Activated CD4-positive, alpha-beta T cell treated with anti-CD3 and anti-CD28 coated beads for 36 hours (primary cell): Measurements from ENCODE around the gene FBXL3. TPM values are rescaled to one million over a fixed set of nuclear protein-coding genes. Genes with fewer than 3 reads are reported as not detected.

Experiments used
- ATAC-seq: fragments of 200-7000 bp; cut with Tn5 transposase; one replicate; pipeline ENCODE4 v1.10.0; 2021; ENCODE audit warnings: mild to moderate bottlenecking, moderate library complexity
- CTCF ChIA-PET: fragments of 350-600 bp; sonication (Branson Sonifier 250); formaldehyde crosslinking; loops from one replicate; lab custom pipeline; 2021; ENCODE audit warnings: antibody characterized with exemption; lab: Charles Lee
- POLR2A ChIA-PET: fragments of 350-600 bp; sonication (Branson Sonifier 250); formaldehyde crosslinking; loops from one replicate; lab custom pipeline; 2021; ENCODE audit warnings: antibody characterized with exemption, inconsistent platforms; lab: Charles Lee
- DNase-seq: peaks from one replicate; pipeline ENCODE4 v3.0.0-alpha.2; 2020
- H3K27ac Mint-ChIP-seq: one replicate; pipeline ENCODE4 v1.8.0; 2021; ENCODE audit warnings: mixed read lengths
- H3K27me3 Mint-ChIP-seq: one replicate; pipeline ENCODE4 v1.8.0; 2021; ENCODE audit warnings: mixed read lengths
- H3K36me3 Mint-ChIP-seq: one replicate; pipeline ENCODE4 v1.8.0; 2021; ENCODE audit warnings: low read depth, mixed read lengths
- H3K4me1 Mint-ChIP-seq: one replicate; pipeline ENCODE4 v1.8.0; 2021; ENCODE audit warnings: mixed read lengths
- H3K4me3 Mint-ChIP-seq: one replicate; pipeline ENCODE4 v1.8.0; 2021; ENCODE audit warnings: mild to moderate bottlenecking, moderate library complexity, mixed read lengths
- H3K9me3 Mint-ChIP-seq: one replicate; pipeline ENCODE4 v1.8.0; 2021; ENCODE audit warnings: low read depth, mixed read lengths
- intact Hi-C, 2 experiments: fragments of 100-400 bp; cut with DNase I in 1 of 2; cut with micrococcal nuclease in 1 of 2; formaldehyde crosslinking; loops; one replicate each; pipeline versions ENCODE4 v1.14.2 to v1.15.1; 2022 to 2024; cut with DNase I, micrococcal nuclease
- total RNA-seq, 2 experiments: library from RNA; stranded (reverse); gene quantifications; one replicate each; pipeline ENCODE4 v1.2.3, GENCODE V29; 2021

The FBXL3 gene
- total RNA-seq, 2 experiments from 2014 or later = 28.4 to 31.6 TPM

DNA sequence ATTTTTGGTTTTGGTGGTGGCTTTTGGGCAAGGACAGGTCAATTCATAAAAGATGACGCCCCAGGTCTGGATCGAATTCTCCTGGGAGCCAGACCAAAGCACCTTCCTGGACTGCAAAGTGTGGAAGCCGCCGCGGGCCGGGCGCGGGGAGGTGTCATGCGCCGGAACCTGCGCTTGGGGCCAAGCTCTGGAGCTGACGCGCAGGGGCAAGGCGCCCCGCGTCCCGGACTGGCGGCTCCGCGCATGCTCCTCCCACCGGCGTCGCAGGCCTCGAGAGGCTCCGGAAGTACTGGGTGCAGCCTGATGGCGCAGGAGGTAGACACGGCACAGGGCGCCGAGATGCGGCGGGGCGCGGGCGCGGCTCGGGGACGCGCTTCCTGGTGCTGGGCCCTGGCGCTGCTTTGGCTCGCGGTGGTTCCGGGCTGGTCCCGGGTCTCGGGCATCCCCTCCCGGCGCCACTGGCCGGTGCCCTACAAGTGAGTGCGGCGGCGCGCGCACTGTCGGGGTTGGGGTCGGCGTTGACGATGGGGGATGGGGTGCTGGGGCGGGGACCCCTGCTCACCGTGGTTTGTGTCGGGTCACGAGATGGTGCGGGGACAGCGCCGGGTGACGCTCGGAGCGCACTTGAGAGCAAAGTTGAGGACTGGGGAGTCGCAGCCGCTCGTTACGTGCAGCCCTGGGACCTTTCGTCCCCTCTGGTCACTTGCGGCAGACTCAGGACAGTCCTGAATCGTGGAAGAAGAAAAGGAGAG is 35.0 kb downstream of the FBXL3 start, which contains the start of gene CLN5:
Gene CLN5, plus strand, starts transcription at position 286 of the 752 bp plus-strand sequence. Its CDS starts 18 bp downstream, at position 304.
- Mint-ChIP-seq H3K9me3 (no peaks in the 10 kb centered on the region), H3K27ac (peak within 1 kb of the TSS; percentile 99), H3K4me1 (peaks cover 36% of the 10 kb centered on the region), H3K4me3 (peak within 1 kb of the TSS; percentile 97), H3K27me3 (peaks cover 3% of the 10 kb centered on the region), H3K36me3 (peaks cover 20% of the 10 kb centered on the region)
- POLR2A ChIA-PET = interaction anchor here (0.6 to 1.9 kb wide), 5 partner anchors 10 to 108 kb away, joined by 3 to 10 read pairs (median 4); partner anchors contain the start of gene FBXL3
- ATAC-seq (peak; percentile 93), DNase-seq (peak; percentile 97)
- intact Hi-C loops = loop anchor here (1.0 to 5.0 kb wide), 12 partner anchors 17 to 1665 kb away; partner anchors contain the start of genes FBXL3 (in 2 of the 2), KCTD12 (in 2 of the 2), MYCBP2 (in 2 of the 2) and SLAIN1 (in 2 of the 2)
- CTCF ChIA-PET = interaction anchor here (1.0 to 4.0 kb wide), 5 partner anchors 10 to 25 kb away, joined by 3 to 29 read pairs (median 11); no protein-coding TSS in a partner anchor

GRCh38 chr13:76991432-76991795 is 35.5 kb downstream of the FBXL3 start:
- H3K27me3 Mint-ChIP-seq = peaks cover 4% of the 10 kb centered on the region
- H3K36me3 Mint-ChIP-seq = peaks cover 17% of the 10 kb centered on the region
- POLR2A ChIA-PET = interaction anchor here (1.2 to 1.5 kb wide), 2 partner anchors 35 to 107 kb away, joined by 4 read pairs; partner anchors contain the start of gene FBXL3
- peaks cover 32% of the 10 kb centered on the region for H3K4me1 Mint-ChIP-seq
- CTCF ChIA-PET = interaction anchor here (1.0 to 2.0 kb wide), 2 partner anchors 10 kb away, joined by 11 to 14 read pairs; no protein-coding TSS in a partner anchor
- no peaks in the 10 kb centered on the region for H3K9me3 Mint-ChIP-seq
- peak overlapping the region; percentile 97 for H3K4me3 Mint-ChIP-seq
- ATAC-seq (peak; percentile 79), DNase-seq (peak; percentile 86)
- H3K27ac Mint-ChIP-seq = peak overlapping the region; percentile 99
- intact Hi-C loops = loop anchor here (1.0 to 5.0 kb wide), 10 partner anchors 18 to 1664 kb away; partner anchors contain the start of genes KCTD12 (in 2 of the 2), SLAIN1 (in 2 of the 2), COMMD6 (in 1 of the 2) and FBXL3 (in 1 of the 2)

- Mint-ChIP-seq H3K9me3 (no peaks in the 10 kb centered on the region), H3K27ac (no peak overlapping the region), H3K27me3 (peaks cover 27% of the 10 kb centered on the region), H3K36me3 (no peaks in the 10 kb centered on the region), H3K4me1 (peaks cover 2% of the 10 kb centered on the region), H3K4me3 (no peak overlapping the region)
- ChIA-PET CTCF (no interaction called here), POLR2A (no interaction called here)
- ATAC-seq (no peak), DNase-seq (no peak)
- intact Hi-C loops = loop anchor here (5.0 to 10.0 kb wide), 4 partner anchors 159 to 1111 kb away; no protein-coding TSS in a partner anchor
These were observed 43.3 kb downstream of the FBXL3 start for GRCh38 chr13:76983676-76984075.

- no peak for ATAC-seq
- Mint-ChIP-seq H3K27ac (no peak overlapping the region), H3K27me3 (peaks cover 24% of the 10 kb centered on the region), H3K4me3 (no peak overlapping the region), H3K4me1 (peaks cover 2% of the 10 kb centered on the region), H3K9me3 (no peaks in the 10 kb centered on the region), H3K36me3 (no peaks in the 10 kb centered on the region)
- ChIA-PET CTCF (interaction anchor here (0.7 to 3.4 kb wide), 4 partner anchors 10 to 1189 kb away, joined by 3 to 13 read pairs (median 7); partner anchors contain the start of gene CLN5), POLR2A (no interaction called here)
- no peak for DNase-seq
- intact Hi-C loops = loop anchor here (5.0 to 10.0 kb wide), 4 partner anchors 157 to 1110 kb away; no protein-coding TSS in a partner anchor
These were observed 44.9 kb downstream of the FBXL3 start for GRCh38 chr13:76982061-76982460.

GRCh38 chr13:76980075-76980718 is 46.8 kb downstream of the FBXL3 start:
- Mint-ChIP-seq H3K36me3 (no peaks in the 10 kb centered on the region), H3K27me3 (peaks cover 20% of the 10 kb centered on the region), H3K4me3 (peak overlapping the region; percentile 51), H3K9me3 (no peaks in the 10 kb centered on the region), H3K27ac (no peak overlapping the region), H3K4me1 (peaks cover 7% of the 10 kb centered on the region)
- intact Hi-C loops = loop anchor here (5.0 to 10.0 kb wide), 4 partner anchors 155 to 1108 kb away; no protein-coding TSS in a partner anchor
- peak; percentile 100 for ATAC-seq
- POLR2A ChIA-PET = no interaction called here
- CTCF ChIA-PET = interaction anchor here (0.6 to 3.4 kb wide), 27 partner anchors 9 to 536 kb away, joined by 3 to 18 read pairs (median 4); partner anchors contain the start of gene CLN5
- peak; percentile 93 for DNase-seq

DNA sequence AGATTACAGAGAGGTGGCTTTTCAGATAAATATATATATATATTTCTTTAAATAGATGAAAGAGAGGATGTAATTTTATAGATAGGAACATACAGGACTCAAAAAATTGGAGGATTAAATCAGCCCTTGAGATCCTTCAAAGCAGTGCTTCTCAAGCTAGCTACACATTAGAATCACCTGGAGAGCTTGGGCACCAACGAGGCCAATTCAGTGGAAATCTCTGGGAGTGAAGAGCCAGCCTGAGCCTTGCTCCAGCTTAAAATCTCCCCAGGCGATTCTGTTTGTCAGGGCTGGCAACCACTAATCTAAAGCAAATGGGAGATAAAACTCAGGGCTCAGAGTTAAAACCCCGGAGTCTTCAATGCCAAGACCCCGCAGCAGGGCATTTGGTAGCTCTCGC is 50.0 kb downstream of the FBXL3 start:
- Mint-ChIP-seq H3K36me3 (no peaks in the 10 kb centered on the region), H3K27me3 (peaks cover 17% of the 10 kb centered on the region), H3K9me3 (no peaks in the 10 kb centered on the region), H3K4me3 (no peak overlapping the region), H3K27ac (no peak overlapping the region), H3K4me1 (peaks cover 12% of the 10 kb centered on the region)
- ATAC-seq (no peak), DNase-seq (no peak)
- intact Hi-C loops = no loop called here
- POLR2A ChIA-PET = no interaction called here
- CTCF ChIA-PET = interaction anchor here (0.8 to 1.3 kb wide), 5 partner anchors 9 to 74 kb away, joined by 3 to 5 read pairs (median 4); no protein-coding TSS in a partner anchor

GRCh38 chr13:76976490-76976889 is 50.5 kb downstream of the FBXL3 start:
- POLR2A ChIA-PET = no interaction called here
- ATAC-seq = no peak
- intact Hi-C loops = no loop called here
- Mint-ChIP-seq H3K36me3 (no peaks in the 10 kb centered on the region), H3K4me1 (peaks cover 12% of the 10 kb centered on the region), H3K27me3 (peaks cover 15% of the 10 kb centered on the region), H3K4me3 (no peak overlapping the region), H3K9me3 (no peaks in the 10 kb centered on the region), H3K27ac (no peak overlapping the region)
- CTCF ChIA-PET = interaction anchor here (0.8 to 1.3 kb wide), 5 partner anchors 9 to 74 kb away, joined by 3 to 5 read pairs (median 4); no protein-coding TSS in a partner anchor
- DNase-seq = no peak

GRCh38 chr13:76975863-76976262 is 51.1 kb downstream of the FBXL3 start:
- H3K4me1 Mint-ChIP-seq = peaks cover 12% of the 10 kb centered on the region
- H3K27ac Mint-ChIP-seq = no peak overlapping the region
- DNase-seq = no peak
- H3K9me3 Mint-ChIP-seq = no peaks in the 10 kb centered on the region
- ATAC-seq = no peak
- ChIA-PET CTCF (interaction anchor here (1.0 to 1.3 kb wide), 3 partner anchors 10 to 21 kb away, joined by 3 to 4 read pairs (median 3); no protein-coding TSS in a partner anchor), POLR2A (no interaction called here)
- peaks cover 11% of the 10 kb centered on the region for H3K27me3 Mint-ChIP-seq
- H3K36me3 Mint-ChIP-seq = no peaks in the 10 kb centered on the region
- intact Hi-C loops = no loop called here
- H3K4me3 Mint-ChIP-seq = no peak overlapping the region

GRCh38 chr13:76974618-76974975 is 52.4 kb downstream of the FBXL3 start:
- Mint-ChIP-seq H3K36me3 (no peaks in the 10 kb centered on the region), H3K4me1 (peaks cover 11% of the 10 kb centered on the region), H3K9me3 (no peaks in the 10 kb centered on the region), H3K27ac (no peak overlapping the region), H3K4me3 (no peak overlapping the region), H3K27me3 (peaks cover 9% of the 10 kb centered on the region)
- POLR2A ChIA-PET = interaction anchor here (0.6 kb wide), 1 partner anchor 51 kb away, joined by 4 read pairs; no protein-coding TSS in a partner anchor
- CTCF ChIA-PET = no interaction called here
- no peak for DNase-seq
- intact Hi-C loops = no loop called here
- ATAC-seq = no peak

DNA sequence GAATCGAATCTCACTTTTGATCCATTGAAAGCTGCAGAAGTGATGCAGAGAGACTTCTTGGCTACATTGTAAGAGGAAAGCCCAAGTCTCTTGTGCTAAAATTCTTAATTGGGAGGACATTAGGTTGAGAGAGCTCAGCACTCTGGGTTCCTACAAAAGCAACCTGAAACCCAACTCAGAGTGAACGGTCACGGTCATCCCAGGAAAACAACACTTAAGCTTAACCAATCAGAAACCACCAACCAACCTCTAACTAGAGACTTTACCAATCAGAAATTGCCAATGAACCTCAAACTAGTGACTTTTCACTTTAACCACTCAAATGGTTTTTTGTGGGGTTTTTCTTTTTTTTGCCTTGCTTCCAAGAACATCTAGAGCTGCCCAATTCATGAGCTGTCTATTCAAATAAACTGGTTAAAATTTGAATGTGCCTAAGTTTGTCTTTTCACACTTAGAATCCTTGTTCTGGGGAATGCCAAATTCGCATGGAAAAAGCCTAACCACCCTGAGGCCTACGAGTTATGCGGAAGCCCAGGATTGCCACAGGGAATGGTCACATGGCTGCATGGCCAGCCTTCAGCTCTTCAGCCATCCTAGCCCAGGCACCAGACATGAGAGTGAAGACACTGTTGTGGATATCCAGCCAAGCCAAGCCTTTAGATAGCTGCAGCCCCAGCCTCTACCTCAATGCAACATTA is 52.9 kb downstream of the FBXL3 start:
- ChIA-PET POLR2A (interaction anchor here (0.6 kb wide), 1 partner anchor 52 kb away, joined by 4 read pairs; no protein-coding TSS in a partner anchor), CTCF (interaction anchor here (0.7 kb wide), 1 partner anchor 40 kb away, joined by 3 read pairs; no protein-coding TSS in a partner anchor)
- H3K27me3 Mint-ChIP-seq = peaks cover 9% of the 10 kb centered on the region
- no peak overlapping the region for H3K27ac Mint-ChIP-seq
- no peak overlapping the region for H3K4me3 Mint-ChIP-seq
- no peaks in the 10 kb centered on the region for H3K36me3 Mint-ChIP-seq
- peaks cover 11% of the 10 kb centered on the region for H3K4me1 Mint-ChIP-seq
- peak; percentile 47 for ATAC-seq
- intact Hi-C loops = no loop called here
- no peaks in the 10 kb centered on the region for H3K9me3 Mint-ChIP-seq
- no peak for DNase-seq
